ENCODE data around the gene ZDHHC11B.

DNA sequence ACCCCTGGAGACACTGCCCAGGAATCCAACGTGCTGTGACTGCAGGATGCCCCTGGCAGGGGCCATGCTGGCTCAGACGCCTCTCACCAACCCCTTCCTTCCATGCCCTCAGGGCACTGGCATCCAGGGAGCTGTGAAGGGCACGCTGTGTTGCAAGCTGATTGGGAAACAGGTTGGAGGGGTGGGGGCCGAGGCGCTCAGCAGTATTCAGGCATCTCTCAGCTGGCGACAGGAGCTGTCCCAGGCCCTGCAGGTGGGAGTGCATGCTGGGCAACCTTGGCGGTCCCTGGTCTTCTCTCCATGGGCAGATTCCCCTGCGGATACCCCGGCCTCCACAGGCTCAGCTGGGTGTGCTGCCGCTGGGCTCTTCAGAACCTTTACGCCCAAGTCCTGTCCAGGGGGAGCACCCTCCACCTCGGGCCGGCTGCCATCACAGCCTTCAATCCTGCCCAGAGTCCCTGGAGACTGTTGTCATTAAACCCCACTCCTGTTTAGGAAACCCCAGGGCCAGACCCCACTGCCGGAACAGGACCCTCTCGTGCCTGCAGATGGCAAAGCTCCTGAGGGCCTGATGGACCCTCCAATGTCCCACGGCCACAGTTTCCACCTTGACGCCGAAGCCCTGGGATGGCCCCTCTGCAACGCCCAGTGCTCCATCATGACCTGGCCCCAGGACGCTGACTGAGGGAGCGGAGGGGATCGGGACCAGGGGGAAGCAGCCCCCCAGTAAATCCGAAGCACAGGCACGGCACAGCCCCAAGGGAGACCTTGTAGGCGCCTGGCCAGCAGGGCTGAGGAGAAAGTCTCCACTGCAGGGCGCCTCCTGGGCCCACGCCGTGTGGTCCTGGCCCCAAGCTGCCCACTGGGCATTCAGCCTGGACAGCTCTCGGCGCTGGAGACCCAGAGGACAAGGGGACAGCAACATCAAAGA is 100.7 kb downstream of the ZDHHC11B start:
- TF ChIP-seq CTCF (IDR thresholded peaks at IDR 0.05) (no peak), EZH2 (IDR thresholded peaks at IDR 0.05; ENCODE audit: borderline replicate concordance, insufficient read depth, low read depth, low read length, poor library complexity, severe bottlenecking) (no peak)
